CD4-positive, alpha-beta memory T cell (primary cell): ENCODE results near the gene SP3. TPM values are rescaled to one million over a fixed set of nuclear protein-coding genes. Genes with fewer than 3 reads are reported as not detected.

ENCODE experiments used
- CTCF ChIA-PET: fragments of 350-600 bp; sonication (Branson Sonifier 250); formaldehyde crosslinking; loops from one replicate; lab custom pipeline; 2021; ENCODE audit warnings: inconsistent platforms; ENCODE audit not compliant: partially characterized antibody; lab: Charles Lee
- POLR2A ChIA-PET: fragments of 350-600 bp; sonication (Branson Sonifier 250); formaldehyde crosslinking; loops from one replicate; lab custom pipeline; 2021; ENCODE audit not compliant: partially characterized antibody; lab: Charles Lee
- DNase-seq, 5 donors: peaks; one replicate each; pipeline versions ENCODE4 v3.0.0 to v3.0.0-alpha.2; 2020 to 2022; ENCODE audit warnings: mixed read lengths in 1 of 5
- H3K27ac ChIP-seq: one replicate; pipeline ENCODE4 v1.7.0; 2013; ENCODE audit warnings: low read depth, low read length
- H3K27me3 ChIP-seq: 2 replicates; pipeline ENCODE4 v1.7.0; 2013; ENCODE audit warnings: mild to moderate bottlenecking, low read length, moderate library complexity; ENCODE audit not compliant: insufficient read depth
- H3K36me3 ChIP-seq: 2 replicates; pipeline ENCODE4 v1.7.0; 2013; ENCODE audit warnings: mild to moderate bottlenecking, low read length, moderate library complexity; ENCODE audit not compliant: insufficient read depth
- H3K4me1 ChIP-seq: 2 replicates; pipeline ENCODE4 v1.7.0; 2013; ENCODE audit warnings: mild to moderate bottlenecking, low read length, moderate library complexity; ENCODE audit not compliant: insufficient read depth
- H3K4me3 ChIP-seq, 2 donors: one replicate each; pipeline ENCODE4 v1.7.0; 2013; ENCODE audit warnings: low read length in 2 of 2, mild to moderate bottlenecking in 1 of 2
- H3K9me3 ChIP-seq, 2 donors: one replicate each; pipeline ENCODE4 v1.7.0; 2013; ENCODE audit warnings: low read length in 2 of 2, control low read depth in 1 of 2; ENCODE audit not compliant: control insufficient read depth in 1 of 2
- H3K27ac Mint-ChIP-seq, 7 donors: one replicate each; pipeline ENCODE4 v1.8.0; 2020 to 2021; ENCODE audit warnings: mixed read lengths in 7 of 7, mild to moderate bottlenecking in 6 of 7, inconsistent platforms in 3 of 7, moderate library complexity in 3 of 7
- H3K27me3 Mint-ChIP-seq, 2 donors: one replicate each; pipeline ENCODE4 v1.8.0; 2020 to 2021; ENCODE audit warnings: mixed read lengths in 2 of 2
- H3K36me3 Mint-ChIP-seq, 2 donors: one replicate each; pipeline ENCODE4 v1.8.0; 2020 to 2021; ENCODE audit warnings: mixed read lengths in 2 of 2, inconsistent platforms in 1 of 2, mild to moderate bottlenecking in 1 of 2
- H3K4me1 Mint-ChIP-seq, 4 donors: one replicate each; pipeline ENCODE4 v1.8.0; 2020 to 2021; ENCODE audit warnings: mixed read lengths in 4 of 4, mild to moderate bottlenecking in 1 of 4
- H3K4me3 Mint-ChIP-seq, 8 donors: one replicate each; pipeline ENCODE4 v1.8.0; 2020 to 2021; ENCODE audit warnings: mixed read lengths in 8 of 8, mild to moderate bottlenecking in 7 of 8, moderate library complexity in 6 of 8, inconsistent platforms in 3 of 8
- H3K9me3 Mint-ChIP-seq, 8 donors: one replicate each; pipeline ENCODE4 v1.8.0; 2020 to 2021; ENCODE audit warnings: mixed read lengths in 8 of 8, mild to moderate bottlenecking in 5 of 8, inconsistent platforms in 3 of 8, moderate library complexity in 1 of 8
- intact Hi-C: fragments of 100-400 bp; cut with micrococcal nuclease; formaldehyde crosslinking; loops from one replicate; pipeline ENCODE4 v1.15.1; 2023
- polyA plus RNA-seq, 2 donors: library from polyadenylated mRNA; unstranded; fragments of 300-500 nt; fragmentation: Illumina TruSeq; gene quantifications; one replicate each; pipeline ENCODE4 v1.2.3, GENCODE V29; 2021
- total RNA-seq, 2 experiments: library from RNA; stranded (reverse); gene quantifications; one replicate each; pipeline ENCODE4 v1.2.3, GENCODE V29; 2021

SP3 gene
- total and polyA plus RNA-seq, 4 experiments from 2014 or later = 55.5 to 130 (median 100) TPM

DNA sequence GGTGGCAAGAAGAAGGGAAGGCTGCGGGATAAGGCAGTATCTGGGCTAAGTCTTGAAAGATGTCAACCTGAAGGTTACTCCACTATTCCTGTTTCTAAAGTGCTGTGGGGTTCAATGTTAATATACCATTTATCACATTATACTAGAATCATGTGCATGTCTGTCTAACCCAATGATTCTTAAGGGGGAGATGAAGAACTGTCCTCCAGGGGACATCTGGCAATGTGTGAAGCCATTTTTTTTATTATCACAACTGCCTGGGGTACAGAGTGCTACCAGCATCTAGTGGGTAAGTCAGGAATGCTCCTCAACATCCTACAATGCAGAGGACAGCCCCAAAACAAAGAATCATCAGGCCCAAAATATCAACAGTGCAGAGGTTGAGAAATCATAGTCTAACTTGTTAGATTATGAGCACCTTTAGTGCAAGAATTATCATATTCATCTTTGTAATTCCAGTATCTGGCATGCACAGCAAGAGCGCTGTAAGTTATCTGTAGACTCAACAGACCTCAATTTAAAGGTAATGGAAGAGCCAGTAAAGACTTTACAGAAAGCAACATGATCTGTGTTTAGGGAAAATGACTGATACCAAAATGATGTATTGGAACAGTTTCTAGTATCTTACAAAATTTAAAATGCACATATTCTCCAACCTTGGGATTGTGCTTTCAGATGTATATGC, 26.3 kb downstream of the SP3 start:
- no peak for DNase-seq
- Histone ChIP-seq H3K9me3 (no peaks in the 10 kb centered on the region), H3K27ac (no peak overlapping the region), H3K4me1 (peaks cover 95% of the 10 kb centered on the region), H3K36me3 (no peaks in the 10 kb centered on the region), H3K4me3 (no peak overlapping the region), H3K27me3 (no peaks in the 10 kb centered on the region)
- H3K4me3 Mint-ChIP-seq = peak overlapping the region in 6 of 8 donors; percentile 3 to 74 (median 44)
- H3K27ac Mint-ChIP-seq = peak overlapping the region in 4 of 7 donors; percentile 1 to 36 (median 12)
- peaks cover 40 to 54% (median 47%) of the 10 kb centered on the region in 4 donors for H3K4me1 Mint-ChIP-seq
- no peaks in the 10 kb centered on the region for H3K27me3 Mint-ChIP-seq
- CTCF ChIA-PET = no interaction called here
- H3K36me3 Mint-ChIP-seq = peaks cover 10 to 15% of the 10 kb centered on the region in 2 donors
- intact Hi-C loops = no loop called here
- POLR2A ChIA-PET = no interaction called here
- H3K9me3 Mint-ChIP-seq = no peaks in the 10 kb centered on the region

DNA sequence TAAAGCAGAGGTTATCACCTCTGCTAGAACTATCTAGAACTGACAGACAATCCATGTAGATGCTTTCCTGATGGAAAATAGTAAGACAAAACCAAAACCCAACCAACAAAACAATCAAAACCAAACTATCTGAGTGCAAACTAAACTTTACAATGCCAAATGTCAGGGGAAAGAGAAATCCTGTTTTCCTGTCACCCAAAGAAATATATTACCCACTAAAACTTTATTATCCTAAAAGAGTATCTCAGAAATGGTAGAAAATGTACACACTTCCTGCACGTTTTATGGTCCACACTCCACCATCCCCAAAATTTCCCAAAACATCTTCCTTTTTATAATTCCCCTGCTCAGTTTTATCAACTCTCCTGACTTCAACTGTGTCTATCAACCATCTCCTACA, 29.9 kb downstream of the SP3 start:
- Histone ChIP-seq H3K4me1 (peaks cover 67% of the 10 kb centered on the region), H3K4me3 (no peak overlapping the region), H3K27ac (no peak overlapping the region), H3K36me3 (no peaks in the 10 kb centered on the region), H3K27me3 (no peaks in the 10 kb centered on the region), H3K9me3 (no peaks in the 10 kb centered on the region)
- Mint-ChIP-seq H3K36me3 (peaks cover 5 to 20% of the 10 kb centered on the region in 2 donors), H3K27ac (peak overlapping the region in 1 of 7 donors; percentile 29), H3K4me3 (no peak overlapping the region), H3K4me1 (peaks cover 28 to 37% (median 30%) of the 10 kb centered on the region in 4 donors), H3K27me3 (no peaks in the 10 kb centered on the region), H3K9me3 (no peaks in the 10 kb centered on the region)
- DNase-seq = no peak
- intact Hi-C loops = loop anchor here (2.0 kb wide), 1 partner anchor 17 kb away; no protein-coding TSS in a partner anchor
- CTCF ChIA-PET = interaction anchor here (1.2 kb wide), 1 partner anchor 106 kb away, joined by 3 read pairs; no protein-coding TSS in a partner anchor
- POLR2A ChIA-PET = no interaction called here

DNA sequence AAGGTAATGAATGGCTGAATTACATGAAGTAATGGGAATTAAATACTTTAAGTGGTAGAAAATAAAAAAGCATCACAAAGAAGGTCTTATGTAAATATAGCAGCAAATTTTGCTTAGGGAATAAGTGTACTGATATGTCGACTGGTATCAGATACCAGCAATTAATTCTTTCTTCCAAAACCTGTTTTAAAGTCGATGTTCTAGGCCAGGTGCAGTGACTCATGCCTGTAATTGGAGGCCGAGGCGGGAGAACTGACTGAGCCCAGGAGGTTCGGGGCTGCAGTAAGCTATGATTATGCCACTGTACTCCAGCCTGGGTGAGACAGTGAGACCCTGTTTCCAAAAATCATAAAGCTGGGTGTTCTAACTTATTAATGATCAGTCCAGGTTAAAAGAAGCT, 30.3 kb downstream of the SP3 start:
- ChIA-PET POLR2A (no interaction called here), CTCF (no interaction called here)
- H3K27ac Mint-ChIP-seq = peak overlapping the region in 1 of 7 donors; percentile 29
- Histone ChIP-seq H3K9me3 (no peaks in the 10 kb centered on the region), H3K36me3 (no peaks in the 10 kb centered on the region), H3K4me1 (peaks cover 65% of the 10 kb centered on the region), H3K27ac (no peak overlapping the region), H3K4me3 (no peak overlapping the region), H3K27me3 (no peaks in the 10 kb centered on the region)
- H3K4me3 Mint-ChIP-seq = peak overlapping the region in 2 of 8 donors; percentile 0 to 41
- no peak for DNase-seq
- H3K4me1 Mint-ChIP-seq = peaks cover 29 to 33% (median 30%) of the 10 kb centered on the region in 4 donors
- intact Hi-C loops = loop anchor here (2.0 kb wide), 1 partner anchor 16 kb away; no protein-coding TSS in a partner anchor
- no peaks in the 10 kb centered on the region for H3K27me3 Mint-ChIP-seq
- peaks cover 5 to 21% of the 10 kb centered on the region in 2 donors for H3K36me3 Mint-ChIP-seq
- no peaks in the 10 kb centered on the region for H3K9me3 Mint-ChIP-seq

DNA sequence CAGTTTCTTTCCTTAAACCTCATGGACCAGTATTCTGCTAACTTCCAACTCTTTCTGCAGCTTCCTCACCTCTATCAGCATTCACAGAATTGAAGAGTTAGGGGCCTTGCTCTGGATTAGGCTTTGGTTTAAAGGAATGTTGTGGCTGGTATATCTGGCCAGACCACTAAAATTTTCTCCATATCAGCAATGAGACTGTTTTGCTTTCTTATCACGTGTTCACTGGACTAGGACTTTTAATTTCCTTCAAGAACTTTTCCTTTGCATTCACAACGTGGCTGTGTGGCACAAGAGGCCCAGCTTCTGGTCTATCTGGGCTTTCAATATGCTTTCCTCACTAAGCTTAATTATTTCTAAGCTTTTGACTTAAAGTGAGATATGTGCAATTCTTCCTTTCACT, 33.4 kb downstream of the SP3 start:
- Mint-ChIP-seq H3K4me3 (no peak overlapping the region), H3K27me3 (no peaks in the 10 kb centered on the region), H3K4me1 (peaks cover 31 to 59% (median 41%) of the 10 kb centered on the region in 4 donors), H3K27ac (peak overlapping the region in 2 of 7 donors; percentile 36 to 37), H3K9me3 (no peaks in the 10 kb centered on the region), H3K36me3 (peaks cover 23 to 32% of the 10 kb centered on the region in 2 donors)
- CTCF ChIA-PET = no interaction called here
- Histone ChIP-seq H3K27me3 (no peaks in the 10 kb centered on the region), H3K27ac (no peak overlapping the region), H3K9me3 (no peaks in the 10 kb centered on the region), H3K4me1 (peaks cover 61% of the 10 kb centered on the region), H3K4me3 (no peak overlapping the region), H3K36me3 (no peaks in the 10 kb centered on the region)
- POLR2A ChIA-PET = no interaction called here
- DNase-seq = no peak
- intact Hi-C loops = no loop called here

DNA sequence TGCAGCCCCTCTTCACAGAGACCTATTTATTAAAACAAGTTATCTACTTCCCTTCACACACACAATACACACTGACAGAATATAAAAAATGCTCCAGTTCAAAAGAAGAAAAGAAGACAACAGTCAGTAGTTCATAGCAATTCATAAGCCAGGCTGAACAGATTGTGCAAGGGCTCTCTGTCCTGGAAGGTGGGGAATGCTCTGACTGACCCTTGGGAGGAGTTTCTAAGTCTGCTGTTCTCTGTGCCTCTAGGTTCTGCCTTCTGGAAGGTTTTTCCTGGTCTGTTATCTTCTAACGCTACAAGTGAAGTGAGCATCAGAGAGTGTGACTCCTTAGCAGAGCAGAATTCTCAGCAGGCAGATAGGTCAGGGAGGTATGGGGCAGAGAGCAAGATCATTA, 35.7 kb downstream of the SP3 start:
- H3K27ac Mint-ChIP-seq = peak overlapping the region; percentile 2 to 73 (median 38)

GRCh38 chr2:173926875-173927274, 38.3 kb downstream of the SP3 start:
- Mint-ChIP-seq H3K27ac (peak overlapping the region in 2 of 7 donors; percentile 1 to 47), H3K4me1 (peaks cover 56 to 93% (median 70%) of the 10 kb centered on the region in 4 donors), H3K9me3 (no peaks in the 10 kb centered on the region), H3K36me3 (peaks cover 21 to 23% of the 10 kb centered on the region in 2 donors), H3K27me3 (no peaks in the 10 kb centered on the region), H3K4me3 (peak overlapping the region in 4 of 8 donors; percentile 21 to 66 (median 46))
- H3K27ac ChIP-seq = no peak overlapping the region
- no peaks in the 10 kb centered on the region for H3K27me3 ChIP-seq
- intact Hi-C loops = no loop called here
- H3K9me3 ChIP-seq = no peaks in the 10 kb centered on the region
- peaks cover 77% of the 10 kb centered on the region for H3K4me1 ChIP-seq
- ChIA-PET CTCF (no interaction called here), POLR2A (no interaction called here)
- no peak overlapping the region for H3K4me3 ChIP-seq
- no peak for DNase-seq
- H3K36me3 ChIP-seq = no peaks in the 10 kb centered on the region

More for the DNA sequence above, 35.7 kb downstream of the SP3 start:
- H3K36me3 ChIP-seq = no peaks in the 10 kb centered on the region
- no peaks in the 10 kb centered on the region for H3K9me3 Mint-ChIP-seq
- no peak overlapping the region for H3K4me3 ChIP-seq
- peaks cover 62% of the 10 kb centered on the region for H3K4me1 ChIP-seq
- H3K27ac ChIP-seq = no peak overlapping the region
- no peak for DNase-seq
- peaks cover 24 to 31% of the 10 kb centered on the region in 2 donors for H3K36me3 Mint-ChIP-seq
- no peaks in the 10 kb centered on the region for H3K9me3 ChIP-seq
- intact Hi-C loops = no loop called here
- peak overlapping the region in 3 of 8 donors; percentile 41 to 66 (median 65) for H3K4me3 Mint-ChIP-seq
- H3K27me3 Mint-ChIP-seq = no peaks in the 10 kb centered on the region
- peaks cover 40 to 77% (median 59%) of the 10 kb centered on the region in 4 donors for H3K4me1 Mint-ChIP-seq
- no peaks in the 10 kb centered on the region for H3K27me3 ChIP-seq
- ChIA-PET POLR2A (no interaction called here), CTCF (no interaction called here)

- POLR2A ChIA-PET = no interaction called here
Observed at GRCh38 chr2:173924285-173924684, 40.9 kb downstream of the SP3 start.

More at GRCh38 chr2:173924285-173924684, 40.9 kb downstream of the SP3 start:
- Histone ChIP-seq H3K4me1 (peaks cover 73% of the 10 kb centered on the region), H3K27me3 (no peaks in the 10 kb centered on the region), H3K36me3 (no peaks in the 10 kb centered on the region), H3K4me3 (no peak overlapping the region), H3K9me3 (no peaks in the 10 kb centered on the region), H3K27ac (no peak overlapping the region)
- Mint-ChIP-seq H3K27ac (peak overlapping the region in 5 of 7 donors; percentile 10 to 65 (median 30)), H3K27me3 (no peaks in the 10 kb centered on the region), H3K4me3 (peak overlapping the region in 3 of 8 donors; percentile 11 to 18 (median 18)), H3K36me3 (peaks cover 9 to 15% of the 10 kb centered on the region in 2 donors), H3K4me1 (peaks cover 59 to 91% (median 70%) of the 10 kb centered on the region in 4 donors), H3K9me3 (no peaks in the 10 kb centered on the region)
- intact Hi-C loops = loop anchor here (5.0 kb wide), 1 partner anchor 38 kb away; no protein-coding TSS in a partner anchor
- no peak for DNase-seq
- CTCF ChIA-PET = no interaction called here
